DOHH2 (cell line): ENCODE data around the gene OPN4.

Experiments used
- H3F3A ChIP-seq: fragments of 200-600 bp; sonication (generic), shearing (Covaris generic); 2 replicates; pipeline ENCODE4 v1.6.0; 2016; ENCODE audit warnings: antibody characterized with exemption, mild to moderate bottlenecking; ENCODE audit not compliant: control insufficient read depth, insufficient read depth
- H3K27ac ChIP-seq: fragments of 200-600 bp; sonication (generic); 2 replicates; pipeline ENCODE4 v1.5.1; 2014; ENCODE audit warnings: low read depth, mild to moderate bottlenecking, low read length, moderate library complexity
- H3K27me3 ChIP-seq: fragments of 200-600 bp; sonication (generic); 2 replicates; pipeline ENCODE4 v1.6.1; 2014; ENCODE audit warnings: mild to moderate bottlenecking, low read length, mixed read lengths; ENCODE audit not compliant: control insufficient read depth
- H3K36me3 ChIP-seq: fragments of 200-600 bp; sonication (generic); 2 replicates; pipeline ENCODE4 v1.6.1; 2014; ENCODE audit warnings: mild to moderate bottlenecking, low read length, moderate library complexity, mixed read lengths; ENCODE audit not compliant: control insufficient read depth
- H3K4me1 ChIP-seq: fragments of 200-600 bp; sonication (generic); 2 replicates; pipeline ENCODE4 v1.6.1; 2014; ENCODE audit warnings: mild to moderate bottlenecking, low read length, mixed read lengths; ENCODE audit not compliant: control insufficient read depth
- H3K4me2 ChIP-seq: fragments of 200-600 bp; sonication (generic); 2 replicates; pipeline ENCODE4 v1.6.0; 2014; ENCODE audit warnings: mild to moderate bottlenecking, low read length, moderate library complexity
- H3K4me3 ChIP-seq: fragments of 200-600 bp; sonication (generic); 2 replicates; pipeline ENCODE4 v1.5.1; 2014; ENCODE audit warnings: mild to moderate bottlenecking, low read length, mixed read lengths
- H3K79me2 ChIP-seq: fragments of 200-600 bp; sonication (generic); 2 replicates; pipeline ENCODE4 v1.6.1; 2014; ENCODE audit warnings: mild to moderate bottlenecking, low read length, mixed read lengths; ENCODE audit not compliant: control insufficient read depth
- H3K9me2 ChIP-seq: fragments of 200-600 bp; sonication (generic); replicated peaks from 2 replicates; pipeline ENCODE4 v1.6.1; 2014; ENCODE audit warnings: mild to moderate bottlenecking, low read length, mixed read lengths; ENCODE audit not compliant: control insufficient read depth
- H3K9me3 ChIP-seq: fragments of 200-600 bp; sonication (generic); 2 replicates; pipeline ENCODE4 v1.6.1; 2014; ENCODE audit warnings: antibody characterized with exemption, low read length, mixed read lengths; ENCODE audit not compliant: control insufficient read depth, insufficient read depth
- H4K20me1 ChIP-seq: fragments of 200-600 bp; sonication (generic); 2 replicates; pipeline ENCODE4 v1.6.0; 2014; ENCODE audit warnings: low read depth, mild to moderate bottlenecking, antibody characterized with exemption, low read length, moderate library complexity; ENCODE audit not compliant: control insufficient read depth, insufficient read depth
- CTCF ChIP-seq: fragments of 200-600 bp; sonication (generic); IDR thresholded peaks from one replicate; pipeline ENCODE4 v1.5.1; 2014; ENCODE audit warnings: antibody characterized with exemption, mild to moderate bottlenecking, low read depth, low read length; ENCODE audit not compliant: poor library complexity, severe bottlenecking
- EZH2phosphoT487 ChIP-seq: fragments of 200-600 bp; sonication (generic); IDR thresholded peaks from 2 replicates; pipeline ENCODE4 v1.6.1; 2017; ENCODE audit warnings: borderline replicate concordance, mild to moderate bottlenecking, antibody characterized with exemption, low read length, moderate library complexity, mixed read lengths

The OPN4 gene

DNA sequence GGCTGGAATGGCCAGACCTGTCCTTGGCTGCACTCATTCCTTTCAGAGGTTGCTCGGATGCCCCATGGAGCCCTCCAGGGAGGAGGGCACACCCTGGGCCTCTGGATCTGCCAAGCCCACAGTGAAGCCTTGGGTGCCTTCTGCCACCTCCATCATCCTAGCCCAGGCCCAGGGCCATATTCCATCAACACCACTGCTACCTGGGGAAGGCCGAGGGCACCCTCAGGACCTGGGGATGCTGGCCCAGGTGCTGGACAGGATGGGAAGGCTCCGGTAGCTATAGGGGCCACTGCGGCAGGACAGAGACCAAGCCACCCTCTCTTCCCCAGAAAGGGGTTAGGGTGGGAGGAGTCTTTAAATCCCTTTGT lies 810 bp downstream of the OPN4 start:
- H4K20me1 ChIP-seq = no peaks in the 10 kb centered on the region
- H3K79me2 ChIP-seq = no peaks in the 10 kb centered on the region
- TF ChIP-seq CTCF = no peak
- no peak for TF ChIP-seq EZH2phosphoT487
- no peak overlapping the region for H3K4me2 ChIP-seq
- no peaks in the 10 kb centered on the region for H3K27me3 ChIP-seq
- no peaks in the 10 kb centered on the region for H3K9me3 ChIP-seq
- no peaks in the 10 kb centered on the region for H3K9me2 ChIP-seq
- no peak overlapping the region for H3K4me3 ChIP-seq
- no peaks in the 10 kb centered on the region for H3K36me3 ChIP-seq
- no peaks in the 10 kb centered on the region for H3F3A ChIP-seq
- no peak overlapping the region for H3K27ac ChIP-seq
- H3K4me1 ChIP-seq = no peaks in the 10 kb centered on the region

GRCh38 chr10:86655596-86655995 lies 1.2 kb downstream of the OPN4 start:
- no peak overlapping the region for H3K4me3 ChIP-seq
- no peaks in the 10 kb centered on the region for H3K27me3 ChIP-seq
- TF ChIP-seq EZH2phosphoT487 (no peak), CTCF (no peak)
- no peaks in the 10 kb centered on the region for H3K9me3 ChIP-seq
- H3K27ac ChIP-seq = no peak overlapping the region
- H3F3A ChIP-seq = no peaks in the 10 kb centered on the region
- no peaks in the 10 kb centered on the region for H3K36me3 ChIP-seq
- H3K9me2 ChIP-seq = no peaks in the 10 kb centered on the region
- no peaks in the 10 kb centered on the region for H3K79me2 ChIP-seq
- no peak overlapping the region for H3K4me2 ChIP-seq
- H4K20me1 ChIP-seq = no peaks in the 10 kb centered on the region
- no peaks in the 10 kb centered on the region for H3K4me1 ChIP-seq

- no peaks in the 10 kb centered on the region for H3K79me2 ChIP-seq
- TF ChIP-seq EZH2phosphoT487 (no peak), CTCF (no peak)
- no peaks in the 10 kb centered on the region for H3F3A ChIP-seq
- no peak overlapping the region for H3K4me2 ChIP-seq
- no peaks in the 10 kb centered on the region for H4K20me1 ChIP-seq
- no peaks in the 10 kb centered on the region for H3K9me3 ChIP-seq
- H3K27ac ChIP-seq = no peak overlapping the region
- H3K9me2 ChIP-seq = no peaks in the 10 kb centered on the region
- no peaks in the 10 kb centered on the region for H3K27me3 ChIP-seq
- H3K36me3 ChIP-seq = no peaks in the 10 kb centered on the region
- no peak overlapping the region for H3K4me3 ChIP-seq
- H3K4me1 ChIP-seq = no peaks in the 10 kb centered on the region
These were observed 2.7 kb downstream of the OPN4 start for GRCh38 chr10:86657011-86657395.

DNA sequence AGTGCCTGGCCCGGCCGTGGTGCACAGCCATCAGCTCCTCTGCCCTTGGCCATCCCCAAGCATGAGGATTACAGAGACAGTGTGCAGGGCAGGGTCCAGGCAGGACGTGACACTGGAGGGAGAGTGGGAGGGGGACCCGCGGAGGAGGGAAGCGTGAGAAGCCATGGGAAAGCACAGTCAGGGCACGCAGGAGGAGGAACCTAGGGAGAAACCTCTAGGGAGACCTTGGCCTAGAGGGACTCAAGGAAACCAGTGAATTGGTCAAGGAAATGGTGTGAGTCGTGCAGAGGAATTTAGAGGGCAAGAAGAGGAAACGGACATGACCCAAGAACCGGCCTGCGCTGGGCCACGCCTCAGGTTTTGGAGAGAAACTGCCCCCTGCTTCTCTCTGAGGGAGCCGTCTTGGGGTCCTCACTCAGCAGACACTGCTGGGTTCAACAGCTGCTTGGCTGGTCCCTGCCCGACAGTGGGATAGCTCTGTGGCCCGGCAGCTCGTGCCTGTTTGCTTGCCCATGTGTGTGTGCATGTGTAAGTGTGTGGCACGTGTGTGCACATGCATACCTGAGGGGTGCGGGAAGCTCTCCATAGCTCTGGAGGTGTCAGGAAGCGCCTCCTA lies 3.2 kb downstream of the OPN4 start:
- Histone ChIP-seq H3F3A (no peaks in the 10 kb centered on the region), H4K20me1 (no peaks in the 10 kb centered on the region), H3K36me3 (no peaks in the 10 kb centered on the region), H3K79me2 (no peaks in the 10 kb centered on the region), H3K4me3 (no peak overlapping the region), H3K9me3 (no peaks in the 10 kb centered on the region), H3K27ac (no peak overlapping the region), H3K4me2 (no peak overlapping the region), H3K9me2 (no peaks in the 10 kb centered on the region), H3K27me3 (no peaks in the 10 kb centered on the region), H3K4me1 (no peaks in the 10 kb centered on the region)
- TF ChIP-seq CTCF (no peak), EZH2phosphoT487 (no peak)
